Activated CD4-positive, CD25-positive, alpha-beta regulatory T cell treated with anti-CD3 and anti-CD28 coated beads, Interleukin-2, amount 50 U/mL, for 72 hours (primary cell): ENCODE measurements around the gene CALHM6.

Source experiments
- DNase-seq: peaks from one replicate; pipeline ENCODE4 v3.0.0; 2021

The CALHM6 gene

GRCh38 chr6:116446399-116446798 lies 14.8 kb upstream of the CALHM6 start:
- no peak for DNase-seq

- no peak for DNase-seq
Measured at GRCh38 chr6:116447052-116447451, 14.1 kb upstream of the CALHM6 start.

GRCh38 chr6:116447496-116448011 lies 13.6 kb upstream of the CALHM6 start:
- no peak for DNase-seq

GRCh38 chr6:116449565-116449964 lies 11.6 kb upstream of the CALHM6 start:
- DNase-seq: no peak

GRCh38 chr6:116450185-116450710 lies 10.9 kb upstream of the CALHM6 start:
- no peak for DNase-seq

- no peak for DNase-seq
Measured at GRCh38 chr6:116450769-116451740, 10.1 kb upstream of the CALHM6 start.

- DNase-seq: no peak
Measured at GRCh38 chr6:116451916-116452315, 9.3 kb upstream of the CALHM6 start.

GRCh38 chr6:116452531-116452930 lies 8.6 kb upstream of the CALHM6 start:
- DNase-seq: no peak

GRCh38 chr6:116456106-116456505 lies 5.1 kb upstream of the CALHM6 start:
- DNase-seq: no peak

GRCh38 chr6:116456927-116457326 lies 4.2 kb upstream of the CALHM6 start:
- DNase-seq: no peak

- no peak for DNase-seq
Measured at GRCh38 chr6:116458264-116458663, 2.9 kb upstream of the CALHM6 start.

GRCh38 chr6:116459927-116460326 lies 1.2 kb upstream of the CALHM6 start:
- DNase-seq: no peak

GRCh38 chr6:116461932-116462885 lies 1.0 kb downstream of the CALHM6 start:
- DNase-seq: peak; percentile 60

GRCh38 chr6:116463301-116463700 lies 2.1 kb downstream of the CALHM6 start:
- no peak for DNase-seq

GRCh38 chr6:116465246-116465645 lies 4.1 kb downstream of the CALHM6 start:
- DNase-seq: no peak

- DNase-seq: no peak
Measured at GRCh38 chr6:116467096-116467495, 5.9 kb downstream of the CALHM6 start.

GRCh38 chr6:116467514-116467913 lies 6.3 kb downstream of the CALHM6 start:
- no peak for DNase-seq

GRCh38 chr6:116468293-116468692 lies 7.1 kb downstream of the CALHM6 start:
- DNase-seq: no peak

GRCh38 chr6:116471531-116471930 lies 10.4 kb downstream of the CALHM6 start:
- DNase-seq: no peak

- DNase-seq: no peak
Measured at GRCh38 chr6:116472706-116473105, 11.5 kb downstream of the CALHM6 start.

GRCh38 chr6:116475141-116475540 lies 14.0 kb downstream of the CALHM6 start:
- DNase-seq: no peak

GRCh38 chr6:116476002-116476678 lies 15.0 kb downstream of the CALHM6 start:
- DNase-seq: no peak
